Right lobe of liver (tissue), 6 donors: Measurements from ENCODE around the gene LGALS8. TPM values are rescaled to one million over a fixed set of nuclear protein-coding genes. Genes with fewer than 3 reads are reported as not detected.
A peak's percentile ranks its signal among the peaks of the same experiment; 100 is the strongest.

Experiments
- ATAC-seq, 4 donors: fragments of 200-7000 bp; cut with Tn5 transposase; one replicate each; pipeline ENCODE4 v1.9.1; 2020; ENCODE audit warnings: mild to moderate bottlenecking in 4 of 4, moderate library complexity in 4 of 4
- DNase-seq, 3 donors: peaks; one replicate each; pipeline ENCODE4 v3.0.0-alpha.2; 2020
- H3K27ac ChIP-seq, 3 donors: fragments of 200-600 bp; one replicate each; pipeline ENCODE4 v1.8.0; 2022
- H3K27me3 ChIP-seq, 2 donors: fragments of 200-600 bp; one replicate each; pipeline ENCODE4 v1.8.0; 2022
- H3K36me3 ChIP-seq, 4 donors: fragments of 200-600 bp; sonication (generic) in 1 of 4; one replicate each; pipeline versions ENCODE4 v1.5.1 to v1.8.0; 2017 to 2022; ENCODE audit warnings: control low read depth in 1 of 4
- H3K4me1 ChIP-seq, 4 donors: fragments of 200-600 bp; sonication (generic) in 1 of 4; one replicate each; pipeline versions ENCODE4 v1.5.1 to v1.8.0; 2017 to 2022; ENCODE audit warnings: control low read depth in 1 of 4
- H3K4me3 ChIP-seq, 3 donors: fragments of 200-600 bp; one replicate each; pipeline ENCODE4 v1.8.0; 2022
- H3K9me3 ChIP-seq, 4 donors: fragments of 200-600 bp; sonication (generic) in 1 of 4; one replicate each; pipeline versions ENCODE4 v1.5.1 to v1.8.0; 2017 to 2022; ENCODE audit warnings: control low read depth in 1 of 4
- POLR2A ChIP-seq: fragments of 450-650 bp; IDR thresholded peaks from one replicate; pipeline ENCODE4 v1.6.1; 2017; ENCODE audit warnings: antibody characterized with exemption, mild to moderate bottlenecking
- WGBS: methylation state at CpG from one replicate; pipeline ENCODE4 v1.1.6; 2018; ENCODE audit warnings: low coverage, low lambda C conversion rate; ENCODE audit not compliant: insufficient coverage; ENCODE audit errors: missing lambda C conversion rate; 5-methylcytosine and 5-hydroxymethylcytosine counted together
- intact Hi-C, 2 donors: fragments of 100-400 bp; cut with DNase I; formaldehyde crosslinking; loops; one replicate each; pipeline versions ENCODE4 v1.11.2 to v1.14.1; 2022
- total RNA-seq, 6 experiments: library from RNA; depleted of rRNA in 2 of 6; stranded (reverse); fragments of >200 nt in 2 of 6; fragmentation: NEBNext Ultra II Directional in 3 of 6; extraction: Animal tissue kit (Norgen Biotek cat#: 25700) in 3 of 6; gene quantifications; one replicate each; pipeline versions ENCODE4 v1.1.0 to v1.2.4, GENCODE V29; 2016 to 2023
- TF ChIP-seq, protein P1 (sequence below), 4 donors: fragments of 200-600 bp in 3 of 4; fragments of 450-650 bp in 1 of 4; IDR thresholded peaks; one replicate each; pipeline versions ENCODE4 v1.5.1 to v1.8.0; 2016 to 2022; ENCODE audit warnings: antibody characterized with exemption in 4 of 4, mild to moderate bottlenecking in 2 of 4
- donor health status: DM: no; HTN: yes; CAD: no.
- donor health status: DM: no; HTN: no; CAD: no.
- donor health status: DM: no; HTN: no; CAD: no.
- donor health status: DM: no; HTN: yes; CAD: no.
- donor health status: DM: no; HTN: yes; CAD: no.

Gene LGALS8
- total RNA-seq, 6 experiments from 2014 or later = 30.4 to 69.3 (median 42.3) TPM

GRCh38 chr1:236508593-236509027 is 15.2 kb upstream of the LGALS8 start:
- Histone ChIP-seq H3K4me1 (no peaks in the 10 kb centered on the region), H3K27ac (no peak overlapping the region), H3K27me3 (no peaks in the 10 kb centered on the region), H3K4me3 (no peak overlapping the region), H3K36me3 (no peaks in the 10 kb centered on the region), H3K9me3 (no peaks in the 10 kb centered on the region)
- no peak for ATAC-seq
- intact Hi-C loops = no loop called here
- DNase-seq = no peak
- 76% methylated on average over 5 of the region's 6 CpGs for WGBS
- TF ChIP-seq, protein P1, sequence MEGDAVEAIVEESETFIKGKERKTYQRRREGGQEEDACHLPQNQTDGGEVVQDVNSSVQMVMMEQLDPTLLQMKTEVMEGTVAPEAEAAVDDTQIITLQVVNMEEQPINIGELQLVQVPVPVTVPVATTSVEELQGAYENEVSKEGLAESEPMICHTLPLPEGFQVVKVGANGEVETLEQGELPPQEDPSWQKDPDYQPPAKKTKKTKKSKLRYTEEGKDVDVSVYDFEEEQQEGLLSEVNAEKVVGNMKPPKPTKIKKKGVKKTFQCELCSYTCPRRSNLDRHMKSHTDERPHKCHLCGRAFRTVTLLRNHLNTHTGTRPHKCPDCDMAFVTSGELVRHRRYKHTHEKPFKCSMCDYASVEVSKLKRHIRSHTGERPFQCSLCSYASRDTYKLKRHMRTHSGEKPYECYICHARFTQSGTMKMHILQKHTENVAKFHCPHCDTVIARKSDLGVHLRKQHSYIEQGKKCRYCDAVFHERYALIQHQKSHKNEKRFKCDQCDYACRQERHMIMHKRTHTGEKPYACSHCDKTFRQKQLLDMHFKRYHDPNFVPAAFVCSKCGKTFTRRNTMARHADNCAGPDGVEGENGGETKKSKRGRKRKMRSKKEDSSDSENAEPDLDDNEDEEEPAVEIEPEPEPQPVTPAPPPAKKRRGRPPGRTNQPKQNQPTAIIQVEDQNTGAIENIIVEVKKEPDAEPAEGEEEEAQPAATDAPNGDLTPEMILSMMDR (IDR thresholded peaks at IDR 0.05) = no peak
- TF ChIP-seq POLR2A = no peak

DNA sequence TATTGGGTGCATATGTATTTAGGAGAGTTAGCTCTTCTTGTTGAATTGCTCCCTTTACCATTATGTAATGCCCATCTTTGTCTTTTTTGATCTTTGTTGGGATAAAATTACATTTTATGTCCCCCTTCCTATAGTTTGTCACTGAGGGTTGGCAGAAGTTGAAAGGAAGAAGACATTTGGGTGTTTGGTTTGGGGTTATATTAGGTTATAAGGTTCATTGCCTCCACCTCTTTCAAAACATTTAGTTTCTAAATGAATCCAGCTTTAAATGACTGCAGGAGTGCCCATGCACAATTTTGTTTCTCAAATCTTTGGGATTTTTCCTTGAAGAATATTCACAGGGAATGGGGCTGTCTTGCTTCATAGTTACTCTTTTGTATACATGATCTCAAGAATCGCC is 14.6 kb upstream of the LGALS8 start:
- no peak for DNase-seq
- Histone ChIP-seq H3K9me3 (no peaks in the 10 kb centered on the region), H3K4me3 (no peak overlapping the region), H3K27me3 (no peaks in the 10 kb centered on the region), H3K4me1 (no peaks in the 10 kb centered on the region), H3K27ac (no peak overlapping the region), H3K36me3 (no peaks in the 10 kb centered on the region)
- no peak for TF ChIP-seq POLR2A
- TF ChIP-seq, protein P1 (IDR thresholded peaks at IDR 0.05) = no peak
- WGBS = 60% methylated on average over 1 of the region's 1 CpG
- intact Hi-C loops = no loop called here
- peak in 2 of 4 donors; percentile 28 to 59 for ATAC-seq

- ATAC-seq (peak in 2 of 4 donors; percentile 24 to 29), DNase-seq (no peak)
- no peak for TF ChIP-seq POLR2A
- TF ChIP-seq, protein P1 (IDR thresholded peaks at IDR 0.05) = no peak
- Histone ChIP-seq H3K4me3 (no peak overlapping the region), H3K27me3 (no peaks in the 10 kb centered on the region), H3K36me3 (no peaks in the 10 kb centered on the region), H3K27ac (no peak overlapping the region), H3K4me1 (peaks cover 0 to 2% (median 0%) of the 10 kb centered on the region in 4 donors), H3K9me3 (no peaks in the 10 kb centered on the region)
- 69% methylated on average over 7 of the region's 8 CpGs for WGBS
- intact Hi-C loops = no loop called here
Measured at GRCh38 chr1:236509647-236510401, 14.0 kb upstream of the LGALS8 start.

- no peak overlapping the region for H3K4me3 ChIP-seq
- no peaks in the 10 kb centered on the region for H3K9me3 ChIP-seq
- H3K4me1 ChIP-seq = peaks cover 0 to 14% (median 7%) of the 10 kb centered on the region in 4 donors
- H3K36me3 ChIP-seq = no peaks in the 10 kb centered on the region
- 68% methylated on average over 9 of the region's 11 CpGs for WGBS
- intact Hi-C loops = no loop called here
- TF ChIP-seq POLR2A = no peak
- TF ChIP-seq, protein P1 (IDR thresholded peaks at IDR 0.05) = no peak
- ATAC-seq (peak in 1 of 4 donors; percentile 30), DNase-seq (no peak)
- H3K27ac ChIP-seq = no peak overlapping the region
- no peaks in the 10 kb centered on the region for H3K27me3 ChIP-seq
Measured at GRCh38 chr1:236511735-236512418, 11.9 kb upstream of the LGALS8 start.
